CD4-positive, alpha-beta T cell (primary cell): ENCODE results near the gene COL15A1. TPM values are rescaled to one million over a fixed set of nuclear protein-coding genes. Genes with fewer than 3 reads are reported as not detected.
"Not testable (repeated sequence)": the region's sequence is repeated elsewhere in the genome, so short reads cannot be mapped to it uniquely, and the experiment has no call there.

Experiments used
- ATAC-seq: fragments of 200-7000 bp; cut with Tn5 transposase; one replicate; pipeline ENCODE4 v1.10.0; 2022; ENCODE audit warnings: mild to moderate bottlenecking; ENCODE audit not compliant: poor library complexity
- CTCF ChIA-PET: fragments of 350-600 bp; sonication (Branson Sonifier 250); formaldehyde crosslinking; loops from one replicate; lab custom pipeline; 2021; ENCODE audit warnings: antibody characterized with exemption, inconsistent platforms; lab: Charles Lee
- POLR2A ChIA-PET: fragments of 350-600 bp; sonication (Branson Sonifier 250); formaldehyde crosslinking; loops from one replicate; lab custom pipeline; 2021; ENCODE audit warnings: antibody characterized with exemption, inconsistent platforms; lab: Charles Lee
- DNase-seq, 14 experiments: peaks; one replicate each; pipeline ENCODE4 v3.0.0-alpha.2; 2013 to 2020; ENCODE audit warnings: mixed read lengths in 2 of 14
- H3K27ac ChIP-seq, 2 donors: one replicate each; pipeline versions ENCODE4 v1.5.1 to v1.7.0; 2013; ENCODE audit warnings: low read length in 2 of 2, low read depth in 1 of 2, mild to moderate bottlenecking in 1 of 2
- H3K27me3 ChIP-seq, 2 experiments: 1 replicate in 1 of 2; 2 replicates in 1 of 2; pipeline versions ENCODE4 v1.6.1 to v1.7.0; 2013; ENCODE audit warnings: low read length in 2 of 2, control low read depth in 1 of 2, mild to moderate bottlenecking in 1 of 2, moderate library complexity in 1 of 2; ENCODE audit not compliant: insufficient read depth in 2 of 2, control insufficient read depth in 1 of 2
- H3K36me3 ChIP-seq: one replicate; pipeline ENCODE4 v1.6.1; 2013; ENCODE audit warnings: low read length, control low read depth; ENCODE audit not compliant: insufficient read depth
- H3K4me1 ChIP-seq: one replicate; pipeline ENCODE4 v1.6.1; 2013; ENCODE audit warnings: low read length, control low read depth; ENCODE audit not compliant: insufficient read depth
- H3K4me3 ChIP-seq: one replicate; pipeline ENCODE4 v1.5.1; 2013; ENCODE audit warnings: mild to moderate bottlenecking, low read length, moderate library complexity
- H3K9me3 ChIP-seq, 2 experiments: 1 replicate in 1 of 2; 2 replicates in 1 of 2; pipeline versions ENCODE4 v1.6.1 to v1.7.0; 2013; ENCODE audit warnings: low read length in 2 of 2, mild to moderate bottlenecking in 2 of 2, control low read depth in 1 of 2, moderate library complexity in 1 of 2; ENCODE audit not compliant: control insufficient read depth in 1 of 2, insufficient read depth in 1 of 2
- H3K27ac Mint-ChIP-seq: one replicate; pipeline ENCODE4 v1.8.0; 2020; ENCODE audit warnings: mixed read lengths
- H3K27me3 Mint-ChIP-seq: one replicate; pipeline ENCODE4 v1.8.0; 2021; ENCODE audit warnings: mixed read lengths
- H3K36me3 Mint-ChIP-seq: one replicate; pipeline ENCODE4 v1.8.0; 2021; ENCODE audit warnings: low read depth, mixed read lengths
- H3K4me1 Mint-ChIP-seq: one replicate; pipeline ENCODE4 v1.8.0; 2021; ENCODE audit warnings: low read depth, mixed read lengths
- H3K4me3 Mint-ChIP-seq: one replicate; pipeline ENCODE4 v1.8.0; 2020; ENCODE audit warnings: mild to moderate bottlenecking, mixed read lengths
- H3K9me3 Mint-ChIP-seq: one replicate; pipeline ENCODE4 v1.8.0; 2020; ENCODE audit warnings: mixed read lengths
- CTCF ChIP-seq: fragments of 200-600 bp; IDR thresholded peaks from one replicate; pipeline ENCODE4 v1.8.0; 2022; ENCODE audit warnings: antibody characterized with exemption, mild to moderate bottlenecking
- intact Hi-C, 2 experiments: fragments of 100-400 bp; cut with DNase I in 1 of 2; cut with micrococcal nuclease in 1 of 2; formaldehyde crosslinking; loops; one replicate each; pipeline versions ENCODE4 v1.15.1 to v1.9.0; 2023 to 2025; cut with DNase I, micrococcal nuclease
- total RNA-seq, 174 experiments: library from RNA in 2 of 174; stranded (reverse) in 2 of 174; gene quantifications; one replicate each; pipeline ENCODE4 v1.2.3 and lab custom pipeline; 2021 to 2026

Gene COL15A1
- total RNA-seq, 2 experiments from 2014 or later: not detected

GRCh38 chr9:98909935-98910334, 33.8 kb upstream of the COL15A1 start:
- POLR2A ChIA-PET: no interaction called here
- DNase-seq (no peak), ATAC-seq (no peak)
- H3K27ac ChIP-seq: no peak overlapping the region
- Mint-ChIP-seq H3K4me1 (no peaks in the 10 kb centered on the region), H3K9me3 (no peaks in the 10 kb centered on the region), H3K27ac (no peak overlapping the region), H3K4me3 (no peak overlapping the region), H3K36me3 (no peaks in the 10 kb centered on the region), H3K27me3 (peaks cover 8% of the 10 kb centered on the region)
- no peaks in the 10 kb centered on the region for H3K9me3 ChIP-seq
- H3K4me3 ChIP-seq: no peak overlapping the region
- H3K36me3 ChIP-seq: no peaks in the 10 kb centered on the region
- peaks cover under 1 to 5% of the 10 kb centered on the region in 2 experiments for H3K27me3 ChIP-seq
- H3K4me1 ChIP-seq: no peaks in the 10 kb centered on the region
- intact Hi-C loops: no loop called here
- CTCF ChIA-PET: no interaction called here
- TF ChIP-seq CTCF: no peak

GRCh38 chr9:98911042-98911441, 32.7 kb upstream of the COL15A1 start:
- intact Hi-C loops: no loop called here
- no peaks in the 10 kb centered on the region for H3K27me3 Mint-ChIP-seq

GRCh38 chr9:98911738-98912137, 32.0 kb upstream of the COL15A1 start:
- H3K27ac Mint-ChIP-seq, intact Hi-C loops, H3K4me3 ChIP-seq, H3K27me3 ChIP-seq, H3K4me1 ChIP-seq, H3K4me1 Mint-ChIP-seq, H3K9me3 ChIP-seq, H3K36me3 Mint-ChIP-seq, H3K27ac ChIP-seq, H3K4me3 Mint-ChIP-seq, CTCF ChIA-PET, POLR2A ChIA-PET, H3K36me3 ChIP-seq, H3K27me3 Mint-ChIP-seq, H3K9me3 Mint-ChIP-seq, ATAC-seq, DNase-seq: not testable (repeated sequence)

More at GRCh38 chr9:98911042-98911441, 32.7 kb upstream of the COL15A1 start:
- Mint-ChIP-seq H3K4me1 (no peaks in the 10 kb centered on the region), H3K4me3 (no peak overlapping the region), H3K36me3 (no peaks in the 10 kb centered on the region), H3K27ac (no peak overlapping the region), H3K9me3 (no peaks in the 10 kb centered on the region)
- ChIA-PET POLR2A (no interaction called here), CTCF (no interaction called here)
- Histone ChIP-seq H3K4me1 (no peaks in the 10 kb centered on the region), H3K27ac (no peak overlapping the region), H3K9me3 (no peaks in the 10 kb centered on the region), H3K4me3 (no peak overlapping the region), H3K27me3 (peaks cover 0 to 5% of the 10 kb centered on the region in 2 experiments), H3K36me3 (no peaks in the 10 kb centered on the region)
- no peak for ATAC-seq
- DNase-seq: no peak
- no peak for TF ChIP-seq CTCF

DNA sequence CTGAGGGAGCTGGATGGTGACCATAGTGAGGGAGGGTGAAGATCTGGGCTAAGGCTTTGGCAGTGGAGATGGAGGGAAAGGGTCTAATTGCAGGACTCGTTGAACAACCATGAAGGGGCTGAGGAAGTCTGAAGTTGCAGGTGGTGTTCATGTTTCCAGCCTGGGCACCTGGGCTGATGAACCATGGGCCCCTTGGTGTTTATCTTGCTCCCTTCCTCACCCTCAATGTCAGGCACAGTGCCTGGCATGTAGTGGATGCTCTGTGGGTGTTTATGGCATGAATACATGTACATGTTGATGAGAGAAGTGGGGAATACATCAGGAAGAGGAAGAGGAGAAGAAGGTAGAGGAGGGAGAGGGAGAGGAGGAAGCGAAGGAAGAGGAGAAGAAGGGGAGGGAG, 31.3 kb upstream of the COL15A1 start:
- ChIA-PET POLR2A (no interaction called here), CTCF (no interaction called here)
- Histone ChIP-seq H3K27ac (no peak overlapping the region), H3K4me3 (no peak overlapping the region), H3K27me3 (no peaks in the 10 kb centered on the region), H3K9me3 (no peaks in the 10 kb centered on the region), H3K4me1 (no peaks in the 10 kb centered on the region), H3K36me3 (no peaks in the 10 kb centered on the region)
- Mint-ChIP-seq H3K4me1 (no peaks in the 10 kb centered on the region), H3K9me3 (no peaks in the 10 kb centered on the region), H3K36me3 (no peaks in the 10 kb centered on the region), H3K27ac (no peak overlapping the region), H3K4me3 (no peak overlapping the region), H3K27me3 (no peaks in the 10 kb centered on the region)
- intact Hi-C loops: no loop called here
- DNase-seq: no peak
- no peak for ATAC-seq
- no peak for TF ChIP-seq CTCF
